ENCODE measurements around the gene TEC.

TEC gene

GRCh38 chr4:48120132-48120531 lies 149.5 kb downstream of the TEC start:
- DNase-seq = no peak

- DNase-seq = no peak
Measured at GRCh38 chr4:48119646-48120045, 150.0 kb downstream of the TEC start.

- no peak for DNase-seq
Measured at GRCh38 chr4:48118081-48118480, 151.6 kb downstream of the TEC start.

- no peak for DNase-seq
Measured at GRCh38 chr4:48116582-48116981, 153.1 kb downstream of the TEC start.

- DNase-seq = no peak
Measured at GRCh38 chr4:48114412-48114811, 155.2 kb downstream of the TEC start.

- DNase-seq = no peak
Measured at GRCh38 chr4:48112017-48112667, 157.5 kb downstream of the TEC start.

- DNase-seq = no peak
Measured at GRCh38 chr4:48110452-48110978, 159.1 kb downstream of the TEC start.

GRCh38 chr4:48109413-48110263 lies 160.0 kb downstream of the TEC start:
- DNase-seq = no peak

- DNase-seq = no peak
Measured at GRCh38 chr4:48108309-48109073, 161.1 kb downstream of the TEC start.

- no peak for DNase-seq
Measured at GRCh38 chr4:48105230-48105629, 164.4 kb downstream of the TEC start.

- no peak for DNase-seq
Measured at GRCh38 chr4:48103483-48104139, 166.0 kb downstream of the TEC start.

- DNase-seq = no peak
Measured at GRCh38 chr4:48102303-48102702, 167.3 kb downstream of the TEC start.

GRCh38 chr4:48100256-48100655 lies 169.4 kb downstream of the TEC start:
- DNase-seq = no peak

- DNase-seq = no peak
Measured at GRCh38 chr4:48095441-48095840, 174.2 kb downstream of the TEC start.

GRCh38 chr4:48093991-48094416 lies 175.6 kb downstream of the TEC start:
- no peak for DNase-seq

GRCh38 chr4:48090621-48091020 lies 179.0 kb downstream of the TEC start:
- no peak for DNase-seq

- DNase-seq = no peak
Measured at GRCh38 chr4:48085821-48086589, 183.6 kb downstream of the TEC start.
